Esophagus squamous epithelium (tissue), 5 donors: Measurements from ENCODE around the gene SUPT3H. TPM values are rescaled to one million over a fixed set of nuclear protein-coding genes. Genes with fewer than 3 reads are reported as not detected.

Experiments used
- DNase-seq: peaks from one replicate; lab custom pipeline; 2025; lab: John Stamatoyannopoulos, UW
- H3K27ac ChIP-seq, 4 donors: fragments of 200-600 bp; sonication (generic); one replicate each; pipeline ENCODE4 v1.5.1; 2016 to 2019; ENCODE audit warnings: mild to moderate bottlenecking in 1 of 4
- H3K27me3 ChIP-seq, 4 donors: fragments of 200-600 bp; sonication (generic); 1 replicate in 3 of 4; 2 replicates in 1 of 4; pipeline versions ENCODE4 v1.5.1 to v1.6.0; 2017 to 2021; ENCODE audit warnings: antibody characterized with exemption in 1 of 4
- H3K36me3 ChIP-seq, 3 donors: fragments of 200-600 bp; sonication (generic); one replicate each; pipeline ENCODE4 v1.5.1; 2016 to 2019
- H3K4me1 ChIP-seq, 3 donors: fragments of 200-600 bp; sonication (generic); one replicate each; pipeline ENCODE4 v1.5.1; 2017 to 2019
- H3K4me3 ChIP-seq, 4 donors: fragments of 200-600 bp; sonication (generic); 1 replicate in 3 of 4; 2 replicates in 1 of 4; pipeline ENCODE4 v1.5.1; 2016 to 2019; ENCODE audit warnings: mild to moderate bottlenecking in 2 of 4, moderate library complexity in 1 of 4
- H3K9me3 ChIP-seq, 3 donors: fragments of 200-600 bp; sonication (generic); one replicate each; pipeline ENCODE4 v1.5.1; 2016 to 2019
- POLR2A ChIP-seq, 4 donors: fragments of 450-650 bp; IDR thresholded peaks; one replicate each; pipeline ENCODE4 v1.6.1; 2017; ENCODE audit warnings: antibody characterized with exemption in 4 of 4, mild to moderate bottlenecking in 4 of 4, moderate library complexity in 3 of 4
- WGBS, 2 donors: methylation state at CpG; one replicate each; pipeline ENCODE4 v1.1.5; 2018; 5-methylcytosine and 5-hydroxymethylcytosine counted together
- intact Hi-C: fragments of 100-400 bp; cut with DNase I; formaldehyde crosslinking; loops from one replicate; pipeline ENCODE4 v1.15.0; 2022
- total RNA-seq, 4 donors: library from RNA; depleted of rRNA; stranded (reverse); fragments of >200 nt; gene quantifications; one replicate each; pipeline ENCODE4 v1.1.0, GENCODE V29; 2016
- TF ChIP-seq, protein P1 (sequence below), 6 experiments: fragments of 450-650 bp in 4 of 6; fragments of 200-600 bp in 2 of 6; sonication (generic) in 2 of 6; IDR thresholded peaks; one replicate each; pipeline ENCODE4 v1.5.1; 2016 to 2019; ENCODE audit warnings: antibody characterized with exemption in 6 of 6, mild to moderate bottlenecking in 4 of 6, moderate library complexity in 4 of 6
- donor health status: DM: yes; HTN: yes; CAD: no.

SUPT3H gene
- total RNA-seq, 4 donors from 2014 or later: 3.6 to 10.9 (median 5.3) TPM

DNA sequence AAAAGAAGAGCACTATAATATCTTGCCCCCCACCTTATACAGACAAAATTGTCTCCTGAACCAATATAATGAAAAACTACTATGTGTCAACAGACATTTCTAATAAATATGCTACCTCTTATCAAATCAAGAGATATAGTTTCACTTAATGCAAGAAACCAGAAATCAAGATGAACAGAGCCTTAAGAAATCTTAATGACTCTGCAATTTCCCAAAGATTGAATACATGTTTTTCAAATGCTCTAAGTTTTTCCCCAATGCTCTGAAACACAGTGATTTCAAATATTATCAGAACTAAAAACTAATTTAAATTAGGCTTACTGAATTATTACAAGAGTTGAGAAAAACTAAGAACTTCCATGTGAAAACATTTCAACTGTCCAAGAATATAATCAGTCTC is 13.3 kb downstream of the SUPT3H start:
- no peak for TF ChIP-seq POLR2A (IDR thresholded peaks at IDR 0.05)
- TF ChIP-seq, protein P1, sequence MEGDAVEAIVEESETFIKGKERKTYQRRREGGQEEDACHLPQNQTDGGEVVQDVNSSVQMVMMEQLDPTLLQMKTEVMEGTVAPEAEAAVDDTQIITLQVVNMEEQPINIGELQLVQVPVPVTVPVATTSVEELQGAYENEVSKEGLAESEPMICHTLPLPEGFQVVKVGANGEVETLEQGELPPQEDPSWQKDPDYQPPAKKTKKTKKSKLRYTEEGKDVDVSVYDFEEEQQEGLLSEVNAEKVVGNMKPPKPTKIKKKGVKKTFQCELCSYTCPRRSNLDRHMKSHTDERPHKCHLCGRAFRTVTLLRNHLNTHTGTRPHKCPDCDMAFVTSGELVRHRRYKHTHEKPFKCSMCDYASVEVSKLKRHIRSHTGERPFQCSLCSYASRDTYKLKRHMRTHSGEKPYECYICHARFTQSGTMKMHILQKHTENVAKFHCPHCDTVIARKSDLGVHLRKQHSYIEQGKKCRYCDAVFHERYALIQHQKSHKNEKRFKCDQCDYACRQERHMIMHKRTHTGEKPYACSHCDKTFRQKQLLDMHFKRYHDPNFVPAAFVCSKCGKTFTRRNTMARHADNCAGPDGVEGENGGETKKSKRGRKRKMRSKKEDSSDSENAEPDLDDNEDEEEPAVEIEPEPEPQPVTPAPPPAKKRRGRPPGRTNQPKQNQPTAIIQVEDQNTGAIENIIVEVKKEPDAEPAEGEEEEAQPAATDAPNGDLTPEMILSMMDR (IDR thresholded peaks at IDR 0.05): no peak

DNA sequence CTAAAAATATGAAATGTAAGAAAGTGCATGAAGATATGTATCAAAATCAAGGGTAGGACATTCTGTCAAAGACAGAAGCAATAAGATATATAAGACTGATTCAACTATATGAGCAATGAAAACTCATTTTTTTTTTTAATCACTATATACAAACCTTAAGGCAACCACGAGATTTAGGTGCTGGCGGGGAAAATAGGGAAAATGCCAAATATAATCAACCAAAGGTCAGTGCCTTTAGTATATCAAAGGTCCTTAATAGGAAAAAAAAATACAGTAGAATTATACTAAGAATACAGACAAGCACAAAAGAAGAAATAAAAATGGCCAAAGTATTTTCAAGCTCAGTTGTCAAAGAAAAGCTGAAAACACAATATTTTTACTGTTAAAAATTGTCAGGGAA is 24.1 kb downstream of the SUPT3H start:
- Histone ChIP-seq H3K27me3 (no peaks in the 10 kb centered on the region), H3K36me3 (no peaks in the 10 kb centered on the region), H3K27ac (no peak overlapping the region), H3K9me3 (no peaks in the 10 kb centered on the region), H3K4me3 (no peak overlapping the region), H3K4me1 (no peaks in the 10 kb centered on the region)
- intact Hi-C loops: no loop called here
- TF ChIP-seq, protein P1 (IDR thresholded peaks at IDR 0.05): no peak
- TF ChIP-seq POLR2A (IDR thresholded peaks at IDR 0.05): no peak
- WGBS, 2 donors: 91 to 97% methylated on average over 2 of the region's 2 CpGs
- DNase-seq: no peak

More for the DNA sequence above, 13.3 kb downstream of the SUPT3H start:
- H3K27me3 ChIP-seq: no peaks in the 10 kb centered on the region
- no peaks in the 10 kb centered on the region for H3K9me3 ChIP-seq
- H3K4me3 ChIP-seq: no peak overlapping the region
- no peaks in the 10 kb centered on the region for H3K36me3 ChIP-seq
- intact Hi-C loops: no loop called here
- H3K4me1 ChIP-seq: no peaks in the 10 kb centered on the region
- no peak overlapping the region for H3K27ac ChIP-seq
- DNase-seq: no peak

DNA sequence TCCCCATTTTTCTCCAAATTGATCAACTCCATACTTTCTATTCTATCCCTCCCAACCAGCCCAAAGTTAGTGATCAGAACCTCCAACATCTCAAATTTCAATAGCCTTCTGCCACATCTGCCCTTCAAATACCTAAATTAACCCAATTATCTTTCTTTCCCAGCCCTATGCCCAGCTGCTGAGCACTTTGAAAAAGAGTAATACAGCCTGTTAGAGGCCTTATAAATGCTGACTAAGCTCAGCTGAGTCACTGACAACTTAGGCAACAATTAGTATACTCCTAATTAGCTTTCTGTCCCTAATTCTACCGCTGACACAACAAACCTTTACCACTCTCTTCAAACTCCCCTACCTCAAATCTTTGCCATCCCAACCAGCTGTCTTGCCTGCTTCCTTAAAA is 26.1 kb downstream of the SUPT3H start:
- Histone ChIP-seq H3K27ac (no peak overlapping the region), H3K9me3 (no peaks in the 10 kb centered on the region), H3K4me1 (no peaks in the 10 kb centered on the region), H3K36me3 (no peaks in the 10 kb centered on the region), H3K27me3 (no peaks in the 10 kb centered on the region), H3K4me3 (no peak overlapping the region)
- WGBS, 2 donors: 77 to 90% methylated on average over 1 of the region's 1 CpG
- TF ChIP-seq, protein P1 (IDR thresholded peaks at IDR 0.05): no peak
- TF ChIP-seq POLR2A (IDR thresholded peaks at IDR 0.05): no peak
- no peak for DNase-seq
- intact Hi-C loops: no loop called here

DNA sequence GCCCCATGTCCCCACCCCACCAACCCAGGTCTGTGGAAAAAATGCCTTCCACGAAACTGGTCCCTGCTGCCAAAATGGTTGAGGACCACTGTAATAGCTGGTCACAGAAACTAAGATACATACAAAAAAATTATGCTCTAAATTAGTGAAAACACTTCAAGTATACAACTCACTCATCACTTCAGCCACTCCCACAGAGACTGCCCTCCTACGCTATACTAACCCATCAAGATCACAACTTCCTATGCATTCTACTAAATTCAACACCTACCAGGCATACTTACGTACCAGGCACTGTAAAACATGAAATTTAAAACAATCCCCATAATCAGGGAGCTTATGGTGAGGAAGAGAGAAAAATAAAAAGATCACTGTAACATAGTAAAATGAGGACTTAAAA is 26.7 kb downstream of the SUPT3H start:
- TF ChIP-seq, protein P1 (IDR thresholded peaks at IDR 0.05): no peak
- no peak for TF ChIP-seq POLR2A (IDR thresholded peaks at IDR 0.05)
- intact Hi-C loops: no loop called here
- no peaks in the 10 kb centered on the region for H3K4me1 ChIP-seq
- no peaks in the 10 kb centered on the region for H3K9me3 ChIP-seq
- no peak for DNase-seq
- H3K27ac ChIP-seq: no peak overlapping the region
- no peaks in the 10 kb centered on the region for H3K27me3 ChIP-seq
- H3K36me3 ChIP-seq: no peaks in the 10 kb centered on the region
- 96 to 97% methylated on average over 3 of the region's 3 CpGs for WGBS, 2 donors
- H3K4me3 ChIP-seq: no peak overlapping the region

DNA sequence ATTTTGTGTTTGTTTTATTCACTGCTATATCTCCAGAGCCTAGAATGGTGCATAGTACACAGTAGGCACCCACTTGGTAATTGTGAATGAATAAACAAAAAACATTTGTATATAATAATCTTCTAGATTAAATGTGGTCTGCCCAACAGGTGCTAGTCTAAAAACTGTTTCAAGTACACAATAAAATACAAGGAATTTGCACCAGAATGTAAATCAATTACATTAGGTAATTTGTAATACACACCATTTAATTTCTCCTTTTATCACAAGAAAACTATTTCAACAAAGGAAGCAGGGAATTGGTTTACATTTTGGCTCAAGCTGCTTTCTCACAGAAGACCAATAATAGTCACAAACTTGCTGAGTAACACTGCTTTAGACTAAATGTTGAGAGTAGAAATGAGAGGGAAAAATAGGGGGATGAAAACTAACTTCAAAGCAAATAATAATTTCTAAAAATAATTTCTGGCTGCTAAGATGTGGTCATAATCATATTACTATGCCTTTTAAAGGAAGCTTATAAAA is 27.5 kb downstream of the SUPT3H start:
- DNase-seq: no peak
- Histone ChIP-seq H3K27ac (no peak overlapping the region), H3K4me3 (no peak overlapping the region), H3K36me3 (no peaks in the 10 kb centered on the region), H3K4me1 (no peaks in the 10 kb centered on the region), H3K9me3 (no peaks in the 10 kb centered on the region), H3K27me3 (no peaks in the 10 kb centered on the region)
- TF ChIP-seq, protein P1 (IDR thresholded peaks at IDR 0.05): no peak
- TF ChIP-seq POLR2A (IDR thresholded peaks at IDR 0.05): no peak
- intact Hi-C loops: no loop called here
